VCaP (cell line): ENCODE data around the gene CORIN.
"Not testable (repeated sequence)": the region's sequence is repeated elsewhere in the genome, so short reads cannot be mapped to it uniquely, and the experiment has no call there.

Source experiments
- H3K27ac ChIP-seq: fragments of 450-650 bp; 2 replicates; pipeline ENCODE4 v1.5.1; 2017
- TF ChIP-seq, protein P1 (sequence below): fragments of 450-650 bp; conservative IDR thresholded peaks from 2 replicates; pipeline ENCODE4 v1.5.1; 2017; ENCODE audit warnings: mild to moderate bottlenecking, moderate library complexity

The CORIN gene

DNA sequence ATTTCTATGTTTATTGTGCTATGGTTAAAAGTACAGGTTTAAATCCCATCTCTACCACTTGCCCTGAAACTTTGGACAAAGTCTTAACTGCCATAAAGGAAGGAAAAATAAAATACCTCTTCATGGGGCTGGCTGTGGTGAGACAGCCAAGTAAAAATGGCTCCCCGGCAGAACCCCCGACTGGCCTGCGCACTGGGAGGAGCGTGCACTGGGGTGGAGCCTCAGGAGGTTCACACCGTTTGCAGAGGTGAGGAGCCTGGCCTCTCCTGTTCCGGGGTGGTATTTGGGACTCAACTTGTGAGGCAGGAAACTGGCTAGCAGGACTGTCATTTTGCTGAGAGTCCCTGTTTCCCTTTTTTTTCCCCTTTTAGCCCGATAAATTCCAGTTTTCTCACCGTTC, 47.8 kb downstream of the CORIN start:
- H3K27ac ChIP-seq: no peak overlapping the region
- TF ChIP-seq, protein P1, sequence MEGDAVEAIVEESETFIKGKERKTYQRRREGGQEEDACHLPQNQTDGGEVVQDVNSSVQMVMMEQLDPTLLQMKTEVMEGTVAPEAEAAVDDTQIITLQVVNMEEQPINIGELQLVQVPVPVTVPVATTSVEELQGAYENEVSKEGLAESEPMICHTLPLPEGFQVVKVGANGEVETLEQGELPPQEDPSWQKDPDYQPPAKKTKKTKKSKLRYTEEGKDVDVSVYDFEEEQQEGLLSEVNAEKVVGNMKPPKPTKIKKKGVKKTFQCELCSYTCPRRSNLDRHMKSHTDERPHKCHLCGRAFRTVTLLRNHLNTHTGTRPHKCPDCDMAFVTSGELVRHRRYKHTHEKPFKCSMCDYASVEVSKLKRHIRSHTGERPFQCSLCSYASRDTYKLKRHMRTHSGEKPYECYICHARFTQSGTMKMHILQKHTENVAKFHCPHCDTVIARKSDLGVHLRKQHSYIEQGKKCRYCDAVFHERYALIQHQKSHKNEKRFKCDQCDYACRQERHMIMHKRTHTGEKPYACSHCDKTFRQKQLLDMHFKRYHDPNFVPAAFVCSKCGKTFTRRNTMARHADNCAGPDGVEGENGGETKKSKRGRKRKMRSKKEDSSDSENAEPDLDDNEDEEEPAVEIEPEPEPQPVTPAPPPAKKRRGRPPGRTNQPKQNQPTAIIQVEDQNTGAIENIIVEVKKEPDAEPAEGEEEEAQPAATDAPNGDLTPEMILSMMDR: no peak

DNA sequence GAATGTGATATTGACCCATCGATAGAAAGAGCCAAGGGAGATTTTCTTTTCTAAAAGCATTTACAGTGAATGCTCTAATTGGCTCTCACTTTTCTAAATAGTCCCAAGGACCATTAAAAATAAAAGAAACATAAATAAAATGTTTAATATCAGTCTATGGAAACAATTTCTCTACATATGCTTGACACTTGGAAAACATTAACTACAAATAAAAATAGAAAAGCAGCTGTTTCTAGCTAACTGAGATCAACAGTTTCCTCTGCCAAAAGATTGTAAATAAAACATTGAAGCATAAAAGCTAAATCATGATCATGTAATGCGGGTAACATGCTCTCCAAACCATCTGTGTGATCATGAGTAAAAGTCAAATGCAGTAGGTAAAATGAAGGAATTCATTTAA, 49.7 kb downstream of the CORIN start:
- no peak overlapping the region for H3K27ac ChIP-seq
- TF ChIP-seq, protein P1: no peak

DNA sequence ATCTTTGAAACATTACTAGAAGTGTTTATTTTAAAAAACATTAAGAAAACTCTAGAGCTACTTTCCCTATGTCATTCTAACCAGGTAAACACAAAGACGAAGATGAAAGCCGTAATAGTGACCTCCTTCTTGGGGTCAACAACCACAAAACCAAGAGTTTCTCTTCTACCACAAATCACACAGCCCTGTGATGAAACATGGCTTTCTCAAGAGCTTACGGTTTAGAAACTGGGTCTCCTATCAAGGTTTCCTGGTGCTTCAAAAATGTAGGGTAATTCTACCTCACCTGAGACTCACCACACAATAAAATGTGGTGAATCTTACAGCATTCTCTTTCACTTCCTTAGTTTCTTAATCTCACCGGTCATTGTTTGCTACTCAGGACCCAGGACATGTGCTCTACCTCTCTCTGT, 50.9 kb downstream of the CORIN start:
- TF ChIP-seq, protein P1: no peak
- H3K27ac ChIP-seq: no peak overlapping the region

DNA sequence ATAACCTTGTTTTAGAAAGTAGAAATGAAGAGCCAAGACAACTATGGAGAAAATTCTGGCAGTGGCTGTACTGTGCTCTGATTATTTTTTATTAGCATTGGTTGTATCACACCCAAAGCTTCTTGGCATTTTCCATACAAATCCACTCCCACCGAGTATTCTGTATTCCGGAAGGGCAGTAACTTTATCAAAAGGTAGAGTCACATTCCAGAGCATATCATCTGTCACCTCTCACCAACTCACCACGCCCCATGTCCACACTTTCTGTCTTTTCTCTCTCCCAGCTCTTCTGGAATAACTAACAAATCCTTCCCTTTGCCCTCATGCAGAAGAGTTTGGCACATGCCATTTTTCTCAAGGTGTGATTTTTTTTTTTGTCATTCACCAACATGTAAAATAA, 52.7 kb downstream of the CORIN start:
- TF ChIP-seq, protein P1: no peak

DNA sequence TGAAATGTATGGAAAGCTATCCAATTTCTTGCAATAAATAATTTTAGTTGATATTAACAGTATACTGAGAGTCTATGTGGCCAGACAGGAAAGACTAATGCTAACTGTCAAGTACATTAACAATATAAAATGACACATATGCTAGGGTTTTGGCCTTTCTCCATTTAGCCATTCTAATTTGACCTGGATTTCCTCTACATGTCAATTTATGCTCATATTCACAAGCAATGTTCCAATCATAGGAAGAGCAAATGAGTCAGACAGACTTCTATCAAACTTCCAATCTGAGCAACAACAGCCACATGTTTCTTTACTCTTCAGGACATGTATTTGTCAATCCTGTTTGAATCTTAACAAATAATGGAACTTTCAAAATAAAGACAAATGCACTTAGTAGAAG, 53.6 kb downstream of the CORIN start:
- H3K27ac ChIP-seq: no peak overlapping the region
- TF ChIP-seq, protein P1: no peak

More for the DNA sequence above, 52.7 kb downstream of the CORIN start:
- no peak overlapping the region for H3K27ac ChIP-seq

DNA sequence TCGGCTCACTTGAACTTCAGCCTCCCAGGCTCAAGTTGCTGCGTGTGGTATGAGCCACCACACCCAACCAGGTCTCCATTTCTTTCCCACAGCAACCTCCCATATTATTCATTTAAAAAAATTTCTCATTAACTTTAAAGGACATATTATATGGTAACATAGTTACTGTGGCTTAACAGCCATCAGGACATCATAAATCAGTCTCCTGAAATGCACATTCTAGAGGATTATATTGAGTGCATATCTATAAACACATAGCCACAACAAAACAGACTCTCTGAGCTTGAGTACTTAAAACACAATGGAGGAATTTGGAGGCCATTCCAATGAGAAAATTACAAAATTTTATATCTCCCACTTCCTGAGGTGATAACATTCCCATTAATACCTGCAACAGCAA, 61.5 kb downstream of the CORIN start:
- TF ChIP-seq, protein P1: no peak
- no peak overlapping the region for H3K27ac ChIP-seq

DNA sequence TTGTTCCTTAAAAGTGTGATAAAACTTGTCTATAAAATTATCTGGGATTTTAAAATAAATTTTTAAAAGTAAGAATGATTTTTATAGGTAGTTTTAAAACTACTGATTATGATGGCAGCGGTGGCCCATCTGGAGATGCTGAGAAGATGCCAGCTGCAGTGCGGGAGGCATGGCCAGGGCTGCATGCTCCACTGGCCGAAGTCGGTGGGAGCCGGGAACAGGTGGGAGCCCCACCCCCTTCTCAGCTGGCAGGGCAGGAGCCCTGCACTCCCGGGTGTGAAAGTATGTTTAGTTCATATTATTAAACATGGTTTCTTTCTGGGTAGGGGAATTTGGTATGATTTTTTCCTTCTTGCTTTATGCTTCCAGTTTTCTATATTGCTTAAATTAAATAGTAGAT, 63.8 kb downstream of the CORIN start:
- no peak overlapping the region for H3K27ac ChIP-seq
- TF ChIP-seq, protein P1: no peak

DNA sequence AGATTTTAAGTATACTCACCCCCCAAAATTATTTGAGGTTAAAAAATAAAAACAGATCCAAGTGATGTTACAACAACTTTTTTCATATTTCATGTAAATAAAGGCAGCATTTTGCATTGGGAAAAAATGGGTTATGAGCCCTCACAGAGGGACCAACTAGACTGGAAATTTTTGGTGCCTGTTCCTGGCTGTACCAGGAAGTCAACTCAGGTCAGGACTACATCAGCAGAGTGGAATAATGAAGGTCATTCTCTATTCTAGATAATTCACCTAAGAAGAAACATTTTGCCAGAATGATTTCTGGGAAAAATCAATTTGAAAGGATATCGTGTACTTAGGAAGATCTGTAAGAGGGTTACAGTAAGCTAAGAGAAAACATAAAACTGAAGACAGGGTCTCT, 66.8 kb downstream of the CORIN start:
- TF ChIP-seq, protein P1: no peak

DNA sequence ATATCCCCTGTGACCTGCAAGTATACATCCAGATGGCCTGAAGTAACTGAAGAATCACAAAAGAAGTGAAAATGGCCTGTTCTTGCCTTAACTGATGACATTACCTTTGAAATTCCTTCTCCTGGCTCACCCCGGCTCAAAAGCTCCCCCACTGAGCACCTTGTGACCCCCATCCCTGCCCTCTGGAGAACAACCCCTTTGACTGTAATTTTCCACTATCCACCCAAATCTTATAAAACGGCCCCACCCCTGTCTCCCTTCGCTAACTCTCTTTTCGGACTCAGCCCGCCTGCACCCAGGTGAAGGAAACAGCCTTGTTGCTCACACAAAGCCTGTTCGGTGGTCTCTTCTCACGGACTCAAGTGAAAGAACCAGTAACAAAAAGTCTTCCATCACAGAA, 69.9 kb downstream of the CORIN start:
- not testable (repeated sequence) for H3K27ac ChIP-seq

More for the DNA sequence above, 66.8 kb downstream of the CORIN start:
- no peak overlapping the region for H3K27ac ChIP-seq
